GM19324 (cell line): ENCODE measurements around the gene INSM2.

ENCODE experiments used
- ATAC-seq: cut with Tn5 transposase; IDR thresholded peaks from one replicate; pipeline ENCODE4 v1.9.1; 2021; ENCODE audit warnings: mild to moderate bottlenecking, moderate library complexity; ENCODE audit not compliant: unreplicated experiment, low FRiP score

Gene INSM2

DNA sequence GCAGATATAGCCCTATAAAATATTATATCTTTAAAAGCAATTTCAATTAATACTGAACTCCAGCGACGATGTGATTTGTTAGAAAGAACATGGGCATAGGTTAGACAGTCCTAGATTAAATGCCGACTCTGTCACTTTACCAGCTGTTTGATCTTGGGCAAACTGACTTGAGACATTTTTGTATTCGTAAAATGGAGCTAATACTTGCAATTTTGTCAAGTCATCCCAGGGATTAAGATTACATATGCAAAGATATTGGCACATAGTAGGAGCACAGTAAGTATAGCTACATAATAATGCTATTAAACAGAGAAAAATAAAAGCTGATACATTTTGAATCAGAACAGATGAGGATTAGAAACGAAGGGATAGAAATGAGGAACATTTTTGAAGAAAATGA lies 9.0 kb downstream of the INSM2 start:
- no peak for ATAC-seq

DNA sequence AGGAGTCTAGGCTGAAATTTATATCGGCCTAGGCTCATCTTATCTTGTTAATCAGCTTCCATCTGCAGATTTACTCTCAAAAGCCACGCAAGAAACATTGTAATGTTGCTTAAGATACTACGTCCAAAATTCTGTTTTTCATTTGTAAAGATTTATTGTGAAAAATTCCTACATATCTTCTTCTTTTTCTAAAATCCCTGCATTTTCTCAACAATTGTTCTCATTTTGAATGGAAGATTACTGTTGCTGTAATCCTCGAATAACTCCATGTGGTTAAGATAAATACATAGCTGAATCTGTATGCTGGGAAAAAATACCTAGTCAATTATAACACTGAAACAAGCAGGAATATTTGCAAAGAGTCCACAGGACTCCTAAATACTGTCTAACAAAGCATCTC lies 15.6 kb downstream of the INSM2 start:
- no peak for ATAC-seq

DNA sequence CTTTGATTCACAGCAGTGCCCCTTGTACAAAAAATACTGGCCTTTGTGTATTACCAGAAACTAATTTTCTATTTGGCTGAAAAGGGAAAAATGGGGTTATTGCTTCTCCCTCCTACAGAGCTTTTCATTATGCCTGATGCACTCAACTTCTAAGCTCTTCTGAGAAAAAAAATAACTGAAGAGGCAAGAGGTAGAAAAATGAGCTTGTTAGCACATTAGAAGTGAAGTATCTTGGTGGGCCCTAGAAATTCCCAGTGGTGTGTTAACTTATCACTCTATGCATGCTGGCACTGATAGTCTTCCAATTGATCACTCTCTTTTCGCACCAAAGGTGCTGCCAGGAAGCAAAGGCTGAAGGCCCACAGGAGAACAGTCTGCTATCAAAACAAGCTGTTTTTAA lies 17.1 kb downstream of the INSM2 start:
- no peak for ATAC-seq

DNA sequence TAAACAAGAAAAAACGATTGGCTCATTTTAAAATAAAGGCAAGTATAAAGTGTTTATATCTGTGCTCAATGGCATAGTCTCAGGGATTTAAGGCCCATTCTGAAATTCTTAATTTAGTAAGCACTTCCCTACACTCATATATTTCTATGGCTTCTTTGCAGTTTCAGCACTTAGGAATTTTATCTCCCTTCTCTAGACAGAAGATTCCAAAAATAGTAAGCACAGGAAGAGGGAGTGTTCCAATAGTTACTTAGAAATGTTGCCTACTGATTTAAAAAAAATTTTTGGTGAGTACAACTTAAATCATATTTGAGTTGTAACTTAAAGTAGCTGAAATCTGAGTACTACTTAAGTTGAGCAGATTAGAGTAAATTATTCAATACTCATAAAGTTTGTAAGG lies 19.8 kb downstream of the INSM2 start:
- no peak for ATAC-seq

DNA sequence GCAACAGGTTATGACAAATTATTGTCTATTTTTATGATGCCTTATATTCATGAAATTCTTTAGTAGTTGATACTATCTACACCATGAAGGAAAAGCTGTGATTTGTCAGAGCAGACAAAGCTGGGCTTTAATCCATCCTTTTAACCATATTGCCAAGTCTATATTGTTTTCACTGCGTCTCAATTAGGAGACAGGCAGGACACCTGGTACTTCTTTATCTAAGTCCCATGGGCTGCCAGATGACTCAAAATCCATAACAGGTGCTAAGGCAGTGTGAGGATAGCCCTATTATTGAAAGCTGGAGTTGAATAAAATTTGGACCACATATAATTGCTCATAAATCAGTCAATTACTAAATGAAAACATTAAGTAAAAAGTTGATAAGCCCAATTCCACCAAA lies 22.6 kb downstream of the INSM2 start:
- no peak for ATAC-seq

DNA sequence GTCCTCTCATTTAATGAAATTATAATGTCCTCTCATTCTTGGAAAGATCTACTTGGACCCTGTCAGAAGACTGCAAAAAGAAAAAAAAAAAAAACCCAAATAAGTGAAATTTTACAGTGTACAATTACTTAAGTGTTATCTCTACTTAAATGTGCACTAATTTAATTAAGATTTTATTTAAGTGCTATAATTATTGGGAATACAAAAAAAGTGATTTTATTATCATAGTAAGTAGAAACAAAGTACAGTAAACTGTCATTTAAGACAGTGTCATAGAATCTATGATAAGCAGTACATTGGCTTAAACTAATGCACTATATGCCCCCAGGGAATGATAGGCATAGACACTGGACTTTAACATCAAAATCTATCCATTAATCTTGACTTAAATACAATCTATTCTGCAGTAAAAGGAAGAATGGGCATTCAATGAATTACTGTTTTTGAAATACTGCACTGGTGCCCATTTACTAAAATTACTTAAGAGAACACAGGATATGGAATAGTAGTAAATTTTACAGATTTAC lies 23.3 kb downstream of the INSM2 start:
- ATAC-seq, result no peak

DNA sequence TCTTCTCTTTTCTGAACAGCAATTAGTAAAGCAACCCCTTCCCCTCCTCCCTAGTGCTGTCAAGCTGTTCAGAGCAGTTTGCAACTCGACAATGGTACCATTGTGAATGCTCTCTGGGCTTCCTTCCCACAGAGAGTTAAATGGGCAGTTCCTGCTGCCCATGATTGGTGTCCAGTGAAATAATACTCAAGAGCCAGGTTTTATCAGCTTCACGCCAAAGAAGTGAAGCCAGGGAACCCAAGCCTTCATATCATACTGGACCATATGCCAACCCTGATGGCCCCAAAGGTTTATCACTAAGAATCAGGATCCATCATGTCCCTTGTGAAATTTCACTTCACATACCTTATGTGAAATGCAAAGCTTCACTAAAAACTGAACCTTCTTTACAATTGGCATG lies 24.7 kb downstream of the INSM2 start:
- ATAC-seq, result no peak

DNA sequence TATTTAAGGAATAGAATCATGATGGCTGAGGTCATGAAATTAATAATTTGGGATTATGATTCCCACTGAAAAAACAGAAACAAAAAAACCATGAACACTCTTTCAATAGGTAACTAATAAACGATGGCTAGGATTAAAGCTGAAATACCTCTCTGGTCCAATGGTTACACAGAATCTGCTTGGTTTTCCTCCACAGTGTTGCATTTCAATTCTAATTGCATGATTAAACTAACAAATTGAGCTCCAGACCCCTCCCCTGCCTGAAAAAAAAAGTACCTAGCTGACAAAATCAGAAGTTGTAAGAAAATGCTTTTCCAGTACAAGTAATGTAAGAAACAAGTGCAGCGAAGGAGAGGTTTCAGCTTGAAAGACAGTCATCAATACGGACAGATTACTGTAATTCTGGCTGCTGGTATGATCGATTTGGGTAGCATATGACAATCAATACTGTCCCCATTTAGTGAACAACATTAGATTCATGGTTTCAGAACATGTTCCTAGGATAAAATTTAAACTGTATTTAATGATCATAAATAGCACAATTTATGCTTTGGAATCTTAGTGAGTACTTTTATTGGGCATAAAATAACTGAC lies 32.0 kb downstream of the INSM2 start:
- ATAC-seq, result no peak

DNA sequence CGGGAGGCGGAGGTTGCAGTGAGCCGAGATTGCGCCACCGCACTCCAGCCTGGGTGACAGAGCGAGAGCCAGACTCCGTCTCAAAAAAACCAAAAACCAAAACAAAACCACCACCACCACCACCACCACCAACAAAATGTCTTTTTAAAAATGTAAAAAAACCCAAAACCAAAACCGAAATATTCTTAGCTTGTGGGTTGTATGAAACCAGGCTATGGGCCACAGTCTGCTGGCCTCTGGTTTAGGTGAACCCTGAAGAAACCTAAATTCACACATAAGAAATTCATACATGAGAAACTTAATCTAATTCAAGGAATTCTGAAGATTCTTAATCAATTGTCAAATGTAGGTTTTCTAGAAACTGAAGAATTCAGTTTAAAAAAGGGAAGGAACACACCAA lies 37.6 kb downstream of the INSM2 start:
- ATAC-seq, result peak; percentile 41

DNA sequence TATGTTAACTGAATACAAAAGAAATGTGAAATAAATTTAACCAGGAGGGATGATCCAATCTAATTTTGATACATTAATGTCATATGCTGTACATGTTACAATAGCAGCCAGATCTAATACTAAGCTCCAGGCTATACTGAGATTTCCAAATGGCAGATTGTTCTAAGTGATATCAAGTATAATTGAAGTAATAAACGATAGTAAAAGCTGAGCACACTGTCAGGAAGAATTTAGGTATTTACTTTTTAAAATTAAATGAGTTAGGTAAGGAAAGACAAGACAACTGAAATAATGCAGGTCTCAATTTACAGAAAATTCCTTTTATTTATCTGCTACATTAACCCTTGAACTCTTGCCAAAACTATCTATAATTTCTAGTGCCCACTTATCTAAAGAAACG lies 39.9 kb downstream of the INSM2 start:
- ATAC-seq, result no peak

DNA sequence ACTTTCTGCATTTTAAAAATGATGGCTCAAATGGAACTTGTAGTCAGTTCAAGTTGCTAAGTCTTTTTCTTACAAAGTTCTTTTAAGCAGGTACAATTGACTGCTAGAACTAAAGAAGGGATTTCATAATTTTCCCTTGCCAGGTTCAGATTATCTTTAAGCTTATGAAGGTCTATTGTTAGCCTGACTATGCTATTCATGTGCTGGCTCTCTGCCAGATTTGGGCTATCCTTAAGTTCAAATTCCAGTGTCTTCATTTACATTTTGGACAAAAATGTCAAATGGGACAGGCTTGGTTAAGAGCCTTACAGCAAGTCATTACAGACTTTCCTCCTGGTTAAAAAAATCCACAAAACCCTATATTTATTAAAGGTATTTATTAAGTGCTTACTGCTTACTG lies 42.3 kb downstream of the INSM2 start:
- no peak for ATAC-seq

DNA sequence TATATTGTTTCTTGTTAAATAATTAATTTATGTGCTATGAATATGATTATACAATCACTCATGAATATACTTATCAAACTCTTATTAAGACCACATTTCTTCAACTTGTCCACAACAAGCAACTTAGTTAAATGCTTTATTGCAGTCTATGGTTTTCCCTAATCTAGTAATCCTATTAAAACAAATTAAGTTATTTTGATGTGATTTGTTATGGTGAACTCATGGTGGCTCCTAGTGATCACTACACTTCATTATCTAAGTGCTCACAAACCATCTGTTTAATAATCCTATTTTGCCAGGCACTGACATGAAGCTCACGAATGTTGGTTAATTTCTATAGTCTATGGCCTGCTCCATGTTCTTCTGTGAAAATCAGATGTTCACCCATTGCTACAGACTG lies 42.9 kb downstream of the INSM2 start:
- no peak for ATAC-seq

DNA sequence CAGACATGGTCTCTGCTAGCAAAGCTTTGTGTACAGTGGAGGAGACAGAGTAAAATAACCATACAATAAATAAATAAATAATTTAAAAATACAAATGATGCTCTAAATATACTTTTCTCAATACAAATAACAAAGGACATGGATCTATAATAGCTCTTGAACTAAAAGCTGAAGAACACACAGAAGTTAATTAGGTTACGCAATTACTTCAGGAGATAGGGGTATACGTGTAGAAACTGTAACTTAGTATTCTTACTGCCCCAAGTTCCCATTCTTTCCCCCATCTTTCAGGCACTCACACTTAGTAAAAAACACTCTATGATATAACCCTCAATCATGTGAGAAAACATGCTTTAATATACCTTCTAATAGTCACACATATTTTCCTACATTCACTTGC lies 44.2 kb downstream of the INSM2 start:
- ATAC-seq, result no peak

DNA sequence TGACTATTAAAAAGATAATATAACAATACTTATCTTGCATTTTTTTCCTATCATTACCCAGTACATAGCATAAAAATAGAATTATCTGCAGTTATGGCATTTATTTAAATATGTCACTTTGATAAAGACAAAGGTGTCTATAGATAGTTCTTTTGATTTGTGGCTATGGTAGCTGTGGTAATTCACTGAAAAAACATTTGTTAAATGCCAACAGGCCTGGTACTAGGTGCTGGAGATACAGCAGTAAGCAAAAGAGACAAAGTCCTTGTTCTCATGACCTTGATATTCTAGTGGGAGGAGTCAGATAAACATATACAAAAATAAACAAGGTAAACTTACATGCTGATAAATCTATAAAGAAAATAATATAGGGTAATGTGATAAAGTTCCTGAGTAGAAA lies 44.7 kb downstream of the INSM2 start:
- no peak for ATAC-seq
